B cell (primary cell): ENCODE data around the gene SLAIN2. TPM values are rescaled to one million over a fixed set of nuclear protein-coding genes. Genes with fewer than 3 reads are reported as not detected.

ENCODE experiments used
- ATAC-seq: fragments of 200-7000 bp; cut with Tn5 transposase; one replicate; pipeline ENCODE4 v1.10.0; 2021; ENCODE audit warnings: low read depth, mild to moderate bottlenecking, moderate number of reproducible peaks, moderate library complexity
- CTCF ChIA-PET: fragments of 350-600 bp; sonication (Branson Sonifier 250); formaldehyde crosslinking; loops from one replicate; lab custom pipeline; 2021; ENCODE audit warnings: antibody characterized with exemption, inconsistent platforms; lab: Charles Lee
- POLR2A ChIA-PET: fragments of 350-600 bp; sonication (Branson Sonifier 250); formaldehyde crosslinking; loops from one replicate; lab custom pipeline; 2021; ENCODE audit warnings: antibody characterized with exemption; lab: Charles Lee
- DNase-seq: peaks from one replicate; pipeline ENCODE4 v3.0.0; 2013
- H2AFZ ChIP-seq: 2 replicates; pipeline ENCODE4 v1.6.1; 2012; ENCODE audit warnings: mild to moderate bottlenecking, low read depth, low read length; ENCODE audit not compliant: insufficient read depth, poor library complexity, severe bottlenecking
- H3K27ac ChIP-seq, 2 donors: 1 replicate in 1 of 2; 2 replicates in 1 of 2; pipeline ENCODE4 v1.5.1; 2012 to 2013; ENCODE audit warnings: low read length in 2 of 2, mild to moderate bottlenecking in 2 of 2, moderate library complexity in 1 of 2
- H3K27me3 ChIP-seq, 4 experiments: fragments of 200-600 bp in 1 of 4; sonication (generic) in 1 of 4; replicated peaks in 1 of 4; 1 replicate in 2 of 4; 2 replicates in 2 of 4; pipeline versions ENCODE4 v1.6.1 to v1.7.0; 2013 to 2016; ENCODE audit warnings: low read length in 3 of 4, mild to moderate bottlenecking in 2 of 4, mixed read lengths in 1 of 4, moderate library complexity in 1 of 4; ENCODE audit not compliant: insufficient read depth in 4 of 4, control insufficient read depth in 3 of 4; ENCODE audit errors: control extremely low read depth in 1 of 4
- H3K36me3 ChIP-seq, 2 experiments: replicated peaks in 1 of 2; 1 replicate in 1 of 2; 2 replicates in 1 of 2; pipeline versions ENCODE4 v1.6.1 to v1.7.1; 2013; ENCODE audit warnings: low read length in 1 of 2; ENCODE audit not compliant: insufficient read depth in 2 of 2, control insufficient read depth in 1 of 2; ENCODE audit errors: control extremely low read depth in 1 of 2, extremely low read depth in 1 of 2
- H3K4me1 ChIP-seq, 2 donors: fragments of 200-600 bp in 1 of 2; sonication (generic) in 1 of 2; 1 replicate in 1 of 2; 2 replicates in 1 of 2; pipeline versions ENCODE4 v1.5.1 to v1.6.1; 2013 to 2017; ENCODE audit warnings: low read length in 2 of 2; ENCODE audit not compliant: control insufficient read depth in 2 of 2, insufficient read depth in 2 of 2
- H3K4me2 ChIP-seq: replicated peaks from 2 replicates; pipeline ENCODE3; 2012; ENCODE audit warnings: mild to moderate bottlenecking, low read depth, low read length; ENCODE audit not compliant: poor library complexity, severe bottlenecking
- H3K4me3 ChIP-seq, 5 experiments: fragments of 200-600 bp in 1 of 5; sonication (generic) in 1 of 5; 1 replicate in 3 of 5; 2 replicates in 2 of 5; pipeline versions ENCODE4 v1.5.1 to v1.7.0; 2011 to 2016; ENCODE audit warnings: low read length in 4 of 5, mild to moderate bottlenecking in 4 of 5, low read depth in 2 of 5, control low read depth in 1 of 5, moderate library complexity in 1 of 5; ENCODE audit not compliant: insufficient read depth in 1 of 5; ENCODE audit errors: control extremely low read depth in 1 of 5, extremely low read depth in 1 of 5
- H3K79me2 ChIP-seq: fragments of 200-600 bp; sonication (generic); one replicate; pipeline ENCODE4 v1.6.0; 2016; ENCODE audit warnings: low read length; ENCODE audit not compliant: control insufficient read depth, insufficient read depth
- H3K9ac ChIP-seq: fragments of 200-600 bp; sonication (generic); 2 replicates; pipeline ENCODE4 v1.6.1; 2017; ENCODE audit warnings: mild to moderate bottlenecking, low read length, moderate library complexity
- H3K9me3 ChIP-seq, 3 donors: one replicate each; pipeline versions ENCODE4 v1.6.1 to v1.7.1; 2013; ENCODE audit warnings: low read length in 2 of 3; ENCODE audit not compliant: control insufficient read depth in 2 of 3, insufficient read depth in 1 of 3; ENCODE audit errors: control extremely low read depth in 1 of 3
- H4K20me1 ChIP-seq: 2 replicates; pipeline ENCODE4 v1.6.0; 2012; ENCODE audit warnings: mild to moderate bottlenecking, low read length; ENCODE audit not compliant: insufficient read depth, control insufficient read depth, poor library complexity, severe bottlenecking
- H3K27ac Mint-ChIP-seq: one replicate; pipeline ENCODE4 v1.8.0; 2021; ENCODE audit warnings: mixed read lengths
- H3K27me3 Mint-ChIP-seq: one replicate; pipeline ENCODE4 v1.8.0; 2021; ENCODE audit warnings: mixed read lengths
- H3K4me1 Mint-ChIP-seq: one replicate; pipeline ENCODE4 v1.8.0; 2021; ENCODE audit warnings: mixed read lengths
- H3K4me3 Mint-ChIP-seq: one replicate; pipeline ENCODE4 v1.8.0; 2021; ENCODE audit warnings: mixed read lengths
- H3K9me3 Mint-ChIP-seq: one replicate; pipeline ENCODE4 v1.8.0; 2022; ENCODE audit warnings: mixed read lengths; ENCODE audit not compliant: insufficient read depth
- EZH2 ChIP-seq: IDR thresholded peaks from 2 replicates; pipeline ENCODE4 v1.6.1; 2012; ENCODE audit warnings: borderline replicate concordance, low read depth, mild to moderate bottlenecking, moderate library complexity, low read length; ENCODE audit not compliant: insufficient read depth, poor library complexity, severe bottlenecking
- WGBS: methylation state at CpG from one replicate; pipeline ENCODE4 v1.1.5; 2013; ENCODE audit warnings: missing lambda C conversion rate; ENCODE audit not compliant: insufficient coverage; 5-methylcytosine and 5-hydroxymethylcytosine counted together
- intact Hi-C: fragments of 100-400 bp; cut with micrococcal nuclease; formaldehyde crosslinking; loops from one replicate; pipeline ENCODE4 v1.10.0; 2022
- polyA plus RNA-seq: library from polyadenylated mRNA; depleted of rRNA; stranded (reverse); fragments of >200 nt; gene quantifications from 2 replicates; pipeline ENCODE4 v1.2.3, GENCODE V29; 2012
- total RNA-seq, 2 donors: library from RNA; stranded (reverse); fragments of 120-200 nt in 1 of 2; gene quantifications; 1 replicate in 1 of 2; 2 replicates in 1 of 2; pipeline versions ENCODE4 v1.2.3 to v1.2.4, GENCODE V29; 2013 to 2022
- TF ChIP-seq, protein P1 (sequence below): fragments of 200-600 bp; IDR thresholded peaks from one replicate; pipeline ENCODE4 v1.8.0; 2022; ENCODE audit warnings: antibody characterized with exemption, mild to moderate bottlenecking

SLAIN2 gene
- total and polyA plus RNA-seq, 2 donors (not counting 1 experiment from before 2014, with no cell fraction given): 19.7 to 69.1 TPM

DNA sequence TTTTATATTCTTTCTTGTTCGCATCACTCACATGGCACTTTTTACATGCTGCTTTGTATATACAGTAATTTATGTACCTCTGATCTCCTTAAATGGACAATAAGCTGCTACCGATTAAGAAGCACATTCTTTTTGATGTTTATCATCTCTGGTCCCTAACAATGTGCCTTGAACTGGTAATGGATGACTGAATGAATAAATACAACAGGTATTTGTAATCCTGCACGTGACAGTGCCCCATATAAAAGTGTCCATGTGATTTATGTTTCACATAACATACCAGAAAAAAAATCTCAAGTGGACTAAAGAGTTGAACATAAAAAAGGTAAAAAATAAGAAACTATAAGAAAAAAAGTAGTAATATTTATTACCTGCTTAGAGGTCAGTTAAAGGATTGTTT lies 7.7 kb upstream of the SLAIN2 start:
- no peak for DNase-seq

DNA sequence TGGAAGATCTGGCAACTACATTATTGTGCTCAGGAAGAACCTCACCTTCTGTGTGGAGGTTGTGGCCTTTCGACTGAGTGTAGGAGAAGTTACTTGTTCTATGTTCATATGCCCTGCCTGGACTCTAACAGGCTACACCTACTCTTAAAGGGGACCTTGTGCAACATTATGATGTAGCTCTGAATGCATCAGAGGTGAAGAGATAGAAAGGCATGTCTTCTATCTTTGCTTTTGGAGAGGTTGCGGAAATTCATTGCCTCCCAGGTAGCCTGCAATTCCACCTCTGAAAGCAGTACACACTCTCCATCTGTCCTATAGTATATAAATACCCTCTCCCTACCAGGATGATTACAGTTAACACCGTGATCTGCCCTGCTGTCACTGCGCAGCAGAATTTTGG lies 7.1 kb upstream of the SLAIN2 start:
- CTCF ChIA-PET: no interaction called here
- no peaks in the 10 kb centered on the region for H3K9me3 ChIP-seq
- ATAC-seq (no peak), DNase-seq (no peak)
- H3K27ac Mint-ChIP-seq: no peak overlapping the region
- POLR2A ChIA-PET: no interaction called here
- H3K27me3 ChIP-seq: no peaks in the 10 kb centered on the region
- H3K4me3 ChIP-seq: no peak overlapping the region
- no peak overlapping the region for H3K9ac ChIP-seq
- H4K20me1 ChIP-seq: no peaks in the 10 kb centered on the region
- no peak overlapping the region for H3K4me2 ChIP-seq
- H3K4me1 ChIP-seq: no peaks in the 10 kb centered on the region
- no peak overlapping the region for H2AFZ ChIP-seq
- H3K79me2 ChIP-seq: no peaks in the 10 kb centered on the region
- TF ChIP-seq, protein P1, sequence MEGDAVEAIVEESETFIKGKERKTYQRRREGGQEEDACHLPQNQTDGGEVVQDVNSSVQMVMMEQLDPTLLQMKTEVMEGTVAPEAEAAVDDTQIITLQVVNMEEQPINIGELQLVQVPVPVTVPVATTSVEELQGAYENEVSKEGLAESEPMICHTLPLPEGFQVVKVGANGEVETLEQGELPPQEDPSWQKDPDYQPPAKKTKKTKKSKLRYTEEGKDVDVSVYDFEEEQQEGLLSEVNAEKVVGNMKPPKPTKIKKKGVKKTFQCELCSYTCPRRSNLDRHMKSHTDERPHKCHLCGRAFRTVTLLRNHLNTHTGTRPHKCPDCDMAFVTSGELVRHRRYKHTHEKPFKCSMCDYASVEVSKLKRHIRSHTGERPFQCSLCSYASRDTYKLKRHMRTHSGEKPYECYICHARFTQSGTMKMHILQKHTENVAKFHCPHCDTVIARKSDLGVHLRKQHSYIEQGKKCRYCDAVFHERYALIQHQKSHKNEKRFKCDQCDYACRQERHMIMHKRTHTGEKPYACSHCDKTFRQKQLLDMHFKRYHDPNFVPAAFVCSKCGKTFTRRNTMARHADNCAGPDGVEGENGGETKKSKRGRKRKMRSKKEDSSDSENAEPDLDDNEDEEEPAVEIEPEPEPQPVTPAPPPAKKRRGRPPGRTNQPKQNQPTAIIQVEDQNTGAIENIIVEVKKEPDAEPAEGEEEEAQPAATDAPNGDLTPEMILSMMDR: no peak
- TF ChIP-seq EZH2: no peak
- no peaks in the 10 kb centered on the region for H3K27me3 Mint-ChIP-seq
- H3K27ac ChIP-seq: no peak overlapping the region
- intact Hi-C loops: no loop called here
- WGBS: 100% methylated on average over 3 of the region's 4 CpGs
- no peaks in the 10 kb centered on the region for H3K4me1 Mint-ChIP-seq
- no peaks in the 10 kb centered on the region for H3K36me3 ChIP-seq
- no peaks in the 10 kb centered on the region for H3K9me3 Mint-ChIP-seq
- no peak overlapping the region for H3K4me3 Mint-ChIP-seq

More for the DNA sequence above, 7.7 kb upstream of the SLAIN2 start:
- ATAC-seq: no peak
- H4K20me1 ChIP-seq: no peaks in the 10 kb centered on the region
- H3K79me2 ChIP-seq: no peaks in the 10 kb centered on the region
- no peaks in the 10 kb centered on the region for H3K36me3 ChIP-seq
- intact Hi-C loops: no loop called here
- Mint-ChIP-seq H3K27me3 (no peaks in the 10 kb centered on the region), H3K27ac (no peak overlapping the region), H3K4me1 (no peaks in the 10 kb centered on the region), H3K9me3 (no peaks in the 10 kb centered on the region), H3K4me3 (no peak overlapping the region)
- no CpG with 5 or more reads among the region's 3 CpGs for WGBS
- H3K9me3 ChIP-seq: no peaks in the 10 kb centered on the region
- TF ChIP-seq EZH2: no peak
- TF ChIP-seq, protein P1: no peak
- no peaks in the 10 kb centered on the region for H3K4me1 ChIP-seq
- no peak overlapping the region for H2AFZ ChIP-seq
- POLR2A ChIA-PET: no interaction called here
- H3K4me3 ChIP-seq: no peak overlapping the region
- no peak overlapping the region for H3K9ac ChIP-seq
- H3K27me3 ChIP-seq: no peaks in the 10 kb centered on the region
- no peak overlapping the region for H3K27ac ChIP-seq
- no peak overlapping the region for H3K4me2 ChIP-seq
- CTCF ChIA-PET: no interaction called here
